NAMALWA (cell line): ENCODE measurements around the gene SACM1L.

Experiments used
- DNase-seq: peaks from one replicate; pipeline ENCODE4 v3.0.0-alpha.2; 2015; ENCODE audit warnings: low spot score

The SACM1L gene

GRCh38 chr3:45787551-45787950 is 98.4 kb downstream of the SACM1L start:
- DNase-seq = no peak

GRCh38 chr3:45789235-45789812 is 100.1 kb downstream of the SACM1L start:
- no peak for DNase-seq

- DNase-seq = no peak
These were observed 101.4 kb downstream of the SACM1L start for GRCh38 chr3:45790596-45790995.

GRCh38 chr3:45792036-45792435 is 102.8 kb downstream of the SACM1L start:
- DNase-seq = no peak

GRCh38 chr3:45792516-45793172 is 103.4 kb downstream of the SACM1L start:
- no peak for DNase-seq

- no peak for DNase-seq
These were observed 104.4 kb downstream of the SACM1L start for GRCh38 chr3:45793482-45794176.

- no peak for DNase-seq
These were observed 105.0 kb downstream of the SACM1L start for GRCh38 chr3:45794177-45794560.

- DNase-seq = no peak
These were observed 105.5 kb downstream of the SACM1L start for GRCh38 chr3:45794660-45795059.
